ENCODE data around the gene SUPT6H.

DNA sequence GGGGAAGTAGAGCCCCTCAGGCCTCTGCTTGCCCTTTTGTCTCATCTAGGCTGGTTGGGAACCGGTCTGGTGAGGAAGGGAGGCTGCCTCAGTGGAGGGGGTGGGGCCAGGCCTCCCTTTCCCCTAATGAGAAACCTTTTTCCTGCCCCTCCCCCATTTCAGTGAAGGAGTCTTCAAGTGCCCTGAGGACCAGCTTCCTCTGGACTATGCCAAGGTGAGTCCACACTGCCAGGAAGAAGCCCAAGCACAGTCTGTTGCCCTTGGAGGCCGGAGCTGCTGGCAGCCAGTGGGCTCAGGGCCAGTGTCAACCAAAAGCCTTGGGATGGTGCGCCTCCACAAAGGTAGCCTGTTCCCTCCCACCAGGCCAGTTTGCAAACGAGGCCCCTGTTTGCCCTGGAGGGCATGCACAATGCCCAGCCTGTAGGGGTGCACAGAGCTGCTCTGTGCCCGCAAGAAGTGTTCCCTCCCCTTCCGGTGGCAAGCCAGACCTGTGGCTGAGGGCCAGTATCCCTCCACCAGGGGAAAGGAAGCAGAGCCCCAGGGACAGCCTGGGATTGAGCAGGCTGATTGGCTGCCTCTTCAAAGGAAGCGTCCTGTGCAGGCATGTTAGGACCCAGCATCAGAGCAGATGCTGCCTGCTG is 85.2 kb downstream of the SUPT6H start:
- TF ChIP-seq GLIS3 (CRISPR knock-in tag; IDR thresholded peaks at IDR 0.05), result no peak
- no peak for TF ChIP-seq ZNF70 (CRISPR knock-in tag; IDR thresholded peaks at IDR 0.05)
